IPS-NIHi11 (cell line): Measurements from ENCODE around the gene DEAF1.
"Not testable (repeated sequence)": the region's sequence is repeated elsewhere in the genome, so short reads cannot be mapped to it uniquely, and the experiment has no call there.

Experiments
- DNase-seq: peaks from one replicate; pipeline ENCODE4 v3.0.0; 2012; ENCODE audit warnings: mixed read lengths, low spot score

The DEAF1 gene

GRCh38 chr11:701741-702461, 6.9 kb upstream of the DEAF1 start:
- DNase-seq: no peak

GRCh38 chr11:699753-700152, 4.7 kb upstream of the DEAF1 start:
- no peak for DNase-seq

- DNase-seq: no peak
Measured at GRCh38 chr11:699116-699508, 4.1 kb upstream of the DEAF1 start.

- no peak for DNase-seq
Measured at GRCh38 chr11:698493-699115, 3.6 kb upstream of the DEAF1 start.

DNA sequence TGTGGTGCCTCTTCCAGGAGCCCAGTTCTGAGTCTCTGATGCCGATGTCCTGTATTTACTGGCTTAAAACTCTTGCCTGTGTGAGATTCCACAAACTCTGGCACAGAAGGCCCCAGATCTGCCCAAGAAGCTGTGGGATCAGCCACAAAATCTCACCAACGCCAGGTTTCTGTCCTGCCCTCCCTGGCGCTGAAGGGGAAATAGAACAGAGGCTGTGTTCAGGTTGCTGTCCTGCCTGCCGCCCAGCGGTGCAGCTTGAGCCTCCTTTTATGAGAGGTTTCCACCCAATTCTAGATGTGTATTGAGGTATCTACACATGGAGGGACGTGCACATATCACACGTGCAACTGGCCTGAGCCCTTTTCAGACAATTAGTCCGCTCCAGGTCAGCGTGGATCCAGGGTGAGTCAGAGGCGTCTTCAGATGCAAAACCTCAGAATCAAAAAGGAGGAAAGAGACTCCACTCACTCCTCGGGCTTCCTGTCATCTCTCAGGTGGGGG, 2.8 kb upstream of the DEAF1 start:
- DNase-seq: no peak

- DNase-seq: no peak
Measured at GRCh38 chr11:696955-697491, 2.0 kb upstream of the DEAF1 start.

DNA sequence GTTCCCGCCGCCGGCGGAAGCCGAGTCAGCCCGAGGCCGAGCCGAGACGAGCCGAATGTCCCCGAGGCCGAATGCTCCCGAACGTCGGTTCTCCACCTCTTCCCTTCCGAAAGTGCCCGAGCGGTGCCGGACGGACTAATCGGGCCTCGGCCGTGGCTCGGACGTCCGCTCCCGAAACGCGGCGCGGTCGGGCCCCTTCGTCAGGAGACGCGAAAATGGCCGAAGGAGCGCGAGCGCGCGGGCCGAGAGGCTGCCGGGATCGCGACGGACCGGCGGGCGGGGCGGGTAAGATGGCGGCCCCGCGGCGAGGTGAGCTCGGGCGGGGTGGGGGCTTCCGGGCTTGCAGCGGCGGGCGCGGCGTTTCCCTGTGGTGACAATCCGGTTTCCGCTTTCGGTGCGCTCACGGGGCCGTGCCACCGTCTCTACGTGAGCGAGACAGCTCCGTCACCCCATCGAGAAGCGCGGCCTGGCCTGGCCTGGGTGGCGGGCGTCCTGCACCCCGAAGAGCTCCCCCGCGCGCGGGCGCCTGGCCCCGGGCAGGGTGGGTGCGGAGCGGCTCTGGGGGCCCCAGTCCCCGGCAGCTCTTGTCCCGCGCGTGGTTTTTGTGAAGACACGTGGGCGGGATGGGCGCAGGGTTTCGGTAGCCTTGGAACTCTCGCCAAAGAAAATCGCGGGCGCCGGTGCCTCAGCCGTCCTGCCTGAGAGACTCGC, 671 bp upstream of the DEAF1 start, which contains the start of gene TMEM80:
TMEM80 (plus strand) TSS at position 279 of the 711 bp plus-strand sequence; CDS start at position 291, 12 bp downstream.
- peak; percentile 86 for DNase-seq

DNA sequence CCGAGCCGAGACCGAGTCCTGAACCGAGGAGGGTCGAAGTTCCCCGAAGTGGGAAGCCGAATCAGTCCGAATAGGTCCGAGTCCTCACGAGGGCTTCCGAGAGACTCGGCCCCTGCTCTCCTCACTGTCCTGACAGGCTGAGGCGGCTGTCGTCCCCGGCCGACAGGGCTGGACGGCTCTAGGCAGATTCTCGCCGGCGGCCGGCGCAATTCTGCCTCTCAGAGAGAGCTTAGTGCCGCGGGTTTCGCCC, 191 bp upstream of the DEAF1 start:
- DNase-seq: no peak

- DNase-seq: no peak
Measured at GRCh38 chr11:693887-694562, 997 bp downstream of the DEAF1 start.

- DNase-seq: no peak
Measured at GRCh38 chr11:693415-693831, 1.6 kb downstream of the DEAF1 start.

GRCh38 chr11:692824-693414, 2.1 kb downstream of the DEAF1 start:
- no peak for DNase-seq

GRCh38 chr11:691710-692590, 3.1 kb downstream of the DEAF1 start:
- DNase-seq: no peak

GRCh38 chr11:690738-691633, 4.0 kb downstream of the DEAF1 start:
- DNase-seq: no peak

DNA sequence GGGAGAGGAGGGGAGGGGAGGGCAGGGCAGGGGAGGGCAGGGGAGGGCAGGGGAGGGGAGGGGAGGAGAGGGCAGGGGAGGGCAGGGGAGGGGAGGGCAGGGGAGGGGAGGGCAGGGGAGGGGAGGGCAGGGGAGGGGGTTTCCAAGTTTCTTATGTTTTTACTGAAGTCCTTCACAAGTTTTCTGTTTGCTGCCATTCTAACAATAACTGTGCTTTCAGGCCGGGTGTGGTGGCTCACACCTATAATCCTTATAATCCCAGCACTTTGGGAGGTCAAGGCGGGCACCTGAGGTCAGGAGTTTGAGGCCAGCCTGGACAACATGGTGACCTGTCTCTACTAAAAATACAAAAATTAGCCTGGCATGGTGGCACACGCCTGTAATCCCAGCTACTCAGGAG, 4.8 kb downstream of the DEAF1 start:
- not testable (repeated sequence) for DNase-seq

- no peak for DNase-seq
Measured at GRCh38 chr11:689625-690024, 5.4 kb downstream of the DEAF1 start.

GRCh38 chr11:688681-689080, 6.3 kb downstream of the DEAF1 start:
- no peak for DNase-seq

- no peak for DNase-seq
Measured at GRCh38 chr11:687751-688150, 7.3 kb downstream of the DEAF1 start.

DNA sequence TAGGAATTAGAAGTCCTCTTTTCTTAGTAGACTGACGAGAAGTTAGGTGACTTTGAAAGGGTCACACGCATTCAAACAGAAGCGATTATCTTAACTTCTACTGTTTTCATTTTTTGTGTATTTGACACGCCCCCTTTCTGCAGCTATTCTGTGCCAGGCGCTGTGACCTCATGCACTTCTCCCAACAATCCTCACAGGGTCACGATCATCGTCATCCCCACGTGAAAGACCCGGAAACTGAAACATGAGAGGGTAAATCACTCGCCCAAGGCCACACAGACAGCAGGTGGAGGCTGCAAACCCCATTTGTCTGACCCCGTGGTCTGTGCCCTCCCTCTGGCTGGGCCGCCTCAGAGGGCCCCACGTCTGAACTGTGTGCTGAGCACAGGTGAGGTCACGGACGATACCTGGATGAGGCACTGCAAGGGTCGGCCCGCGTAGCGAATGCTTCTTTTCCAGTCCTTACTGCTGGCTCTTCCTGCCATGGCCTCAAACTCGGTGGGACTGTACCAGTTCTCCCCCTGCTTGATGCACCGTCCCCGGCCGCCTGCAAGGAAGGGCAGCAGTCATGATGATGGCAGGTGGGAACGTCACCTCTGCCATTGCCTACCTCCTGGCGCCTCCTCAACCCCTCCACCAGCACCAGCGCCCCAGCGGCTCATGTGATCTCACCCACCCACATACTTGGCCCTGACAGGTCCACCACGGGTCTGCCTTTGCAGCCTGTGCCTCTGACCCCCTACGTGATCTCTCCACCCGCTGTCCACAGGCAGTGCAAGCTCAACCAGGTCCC, 8.4 kb downstream of the DEAF1 start:
- no peak for DNase-seq

- DNase-seq: no peak
Measured at GRCh38 chr11:680970-681369, 14.1 kb downstream of the DEAF1 start.
